Stomach (tissue), 9 donors: ENCODE results near the gene CDHR3. TPM values are rescaled to one million over a fixed set of nuclear protein-coding genes. Genes with fewer than 3 reads are reported as not detected.

Experiments
- DNase-seq, 2 donors: peaks; one replicate each; pipeline versions ENCODE4 v3.0.0 to v3.0.0-alpha.2; 2013 to 2019
- H3K27ac ChIP-seq, 5 donors: fragments of 200-600 bp in 4 of 5; sonication (generic) in 4 of 5; one replicate each; pipeline ENCODE4 v1.5.1; 2013 to 2019; ENCODE audit warnings: mild to moderate bottlenecking in 1 of 5, moderate library complexity in 1 of 5
- H3K27me3 ChIP-seq, 3 donors: fragments of 200-600 bp; sonication (generic); one replicate each; pipeline ENCODE4 v1.5.1; 2017 to 2019; ENCODE audit warnings: mixed run types in 1 of 3
- H3K36me3 ChIP-seq, 4 donors: fragments of 200-600 bp; sonication (generic); 1 replicate in 3 of 4; 2 replicates in 1 of 4; pipeline ENCODE4 v1.5.1; 2016 to 2019
- H3K4me1 ChIP-seq, 4 donors: fragments of 200-600 bp; sonication (generic); one replicate each; pipeline ENCODE4 v1.5.1; 2016 to 2019
- H3K4me3 ChIP-seq, 4 donors: fragments of 200-600 bp; sonication (generic) in 3 of 4; one replicate each; pipeline ENCODE4 v1.5.1; 2016 to 2019; ENCODE audit warnings: mild to moderate bottlenecking in 1 of 4
- H3K9me3 ChIP-seq, 4 donors: fragments of 200-600 bp; sonication (generic); one replicate each; pipeline ENCODE4 v1.5.1; 2016 to 2019
- CTCF ChIP-seq, 7 experiments: fragments of 450-650 bp in 4 of 7; fragments of 200-600 bp in 3 of 7; sonication (generic) in 3 of 7; IDR thresholded peaks; one replicate each; pipeline ENCODE4 v1.5.1; 2016 to 2019; ENCODE audit warnings: antibody characterized with exemption in 7 of 7, control low read depth in 2 of 7, mild to moderate bottlenecking in 1 of 7
- EP300 ChIP-seq: sonication (generic); formaldehyde crosslinking; IDR thresholded peaks from one replicate; pipeline ENCODE4 v1.6.1; 2017; ENCODE audit warnings: antibody characterized with exemption
- POLR2A ChIP-seq, 4 donors: fragments of 450-650 bp; IDR thresholded peaks; one replicate each; pipeline ENCODE4 v1.6.1; 2016; ENCODE audit warnings: antibody characterized with exemption in 4 of 4, control low read depth in 2 of 4, mild to moderate bottlenecking in 1 of 4, moderate library complexity in 1 of 4
- POLR2AphosphoS5 ChIP-seq, 3 donors: sonication (generic); formaldehyde crosslinking; IDR thresholded peaks; one replicate each; pipeline ENCODE4 v1.6.1; 2016; ENCODE audit warnings: antibody characterized with exemption in 3 of 3
- WGBS, 5 donors: extraction: QIAGEN DNeasy Blood & Tissue Kit in 3 of 5; methylation state at CpG; one replicate each; pipeline versions ENCODE4 v1.1.5 to v1.1.7; 2013 to 2018; 5-methylcytosine and 5-hydroxymethylcytosine counted together
- intact Hi-C: fragments of 100-400 bp; cut with DNase I; formaldehyde crosslinking; loops from one replicate; pipeline ENCODE4 v1.15.1; 2023; ENCODE audit warnings: low total_unique reads
- polyA plus RNA-seq, 3 donors: library from polyadenylated mRNA; stranded (reverse); fragments of 200-250 nt; gene quantifications; one replicate each; pipeline ENCODE4 v1.2.3, GENCODE V29; 2013
- total RNA-seq, 5 donors: library from RNA; depleted of rRNA; stranded (reverse); fragments of >200 nt; gene quantifications; one replicate each; pipeline versions ENCODE4 v1.1.0 to v1.2.3, GENCODE V29; 2014 to 2016
- donor health status: healthy with polysubstance abuse.
- donor health status: Bipolar disorder and iron deficiency.
- donor health status: healthy.

The CDHR3 gene
- total and polyA plus RNA-seq, 8 donors = 1.2 to 62.5 (median 10.6) TPM

GRCh38 chr7:106059556-106059955 is 96.5 kb downstream of the CDHR3 start:
- intact Hi-C loops = loop anchor here (5.0 kb wide), 1 partner anchor 93 kb away; no protein-coding TSS in a partner anchor
- Histone ChIP-seq H3K27me3 (no peaks in the 10 kb centered on the region), H3K4me3 (no peak overlapping the region), H3K27ac (peak overlapping the region in 2 of 5 donors; percentile 1 to 56), H3K4me1 (peaks cover 37 to 54% (median 47%) of the 10 kb centered on the region in 4 donors), H3K36me3 (no peaks in the 10 kb centered on the region), H3K9me3 (no peaks in the 10 kb centered on the region)
- WGBS, 5 donors = 83 to 94% (median 88%) methylated on average over 2 of the region's 2 CpGs
- peak in 1 of 2 donors; percentile 2 for DNase-seq
- TF ChIP-seq POLR2AphosphoS5 (IDR thresholded peaks at IDR 0.05) (no peak), EP300 (no peak), POLR2A (IDR thresholded peaks at IDR 0.05) (no peak)

- no peaks in the 10 kb centered on the region for H3K27me3 ChIP-seq
- no peak for DNase-seq
- intact Hi-C loops = loop anchor here (10.0 kb wide), 1 partner anchor 54 kb away; the partner anchor contains the start of gene SYPL1
- no peaks in the 10 kb centered on the region for H3K36me3 ChIP-seq
- peak overlapping the region in 1 of 5 donors; percentile 0 for H3K27ac ChIP-seq
- TF ChIP-seq EP300 (no peak), POLR2AphosphoS5 (IDR thresholded peaks at IDR 0.05) (no peak), CTCF (IDR thresholded peaks at IDR 0.05) (no peak), POLR2A (IDR thresholded peaks at IDR 0.05) (no peak)
- no peaks in the 10 kb centered on the region for H3K9me3 ChIP-seq
- peaks cover 45 to 63% (median 56%) of the 10 kb centered on the region in 4 donors for H3K4me1 ChIP-seq
- H3K4me3 ChIP-seq = no peak overlapping the region
- 83 to 93% (median 86%) methylated on average over 6 to 7 of the region's 7 CpGs for WGBS, 5 donors
Measured at GRCh38 chr7:106060394-106060920, 97.4 kb downstream of the CDHR3 start.

GRCh38 chr7:106061301-106061979 is 98.4 kb downstream of the CDHR3 start:
- DNase-seq = no peak
- Histone ChIP-seq H3K36me3 (no peaks in the 10 kb centered on the region), H3K27me3 (no peaks in the 10 kb centered on the region), H3K27ac (peak overlapping the region in 3 of 5 donors; percentile 84 to 92 (median 87)), H3K4me3 (no peak overlapping the region), H3K4me1 (peaks cover 54 to 72% (median 66%) of the 10 kb centered on the region in 4 donors), H3K9me3 (no peaks in the 10 kb centered on the region)
- TF ChIP-seq POLR2A (IDR thresholded peaks at IDR 0.05) = no peak
- no peak for TF ChIP-seq CTCF (IDR thresholded peaks at IDR 0.05)
- TF ChIP-seq EP300 = no peak
- no peak for TF ChIP-seq POLR2AphosphoS5 (IDR thresholded peaks at IDR 0.05)
- WGBS, 5 donors = 88 to 98% (median 97%) methylated on average over 9 of the region's 9 CpGs
- intact Hi-C loops = loop anchor here (10.0 kb wide), 1 partner anchor 53 kb away; the partner anchor contains the start of gene SYPL1

GRCh38 chr7:106062006-106062405 is 98.9 kb downstream of the CDHR3 start:
- WGBS, 5 donors = 81 to 97% (median 83%) methylated on average over 5 to 7 of the region's 7 CpGs
- Histone ChIP-seq H3K4me3 (no peak overlapping the region), H3K36me3 (no peaks in the 10 kb centered on the region), H3K9me3 (no peaks in the 10 kb centered on the region), H3K27me3 (no peaks in the 10 kb centered on the region), H3K27ac (peak overlapping the region; percentile 8 to 92 (median 84)), H3K4me1 (peaks cover 54 to 77% (median 66%) of the 10 kb centered on the region in 4 donors)
- DNase-seq = no peak
- intact Hi-C loops = loop anchor here (10.0 kb wide), 1 partner anchor 53 kb away; the partner anchor contains the start of gene SYPL1
- TF ChIP-seq EP300 (no peak), POLR2A (IDR thresholded peaks at IDR 0.05) (no peak), POLR2AphosphoS5 (IDR thresholded peaks at IDR 0.05) (no peak), CTCF (IDR thresholded peaks at IDR 0.05) (no peak)
